Bronchial epithelial cell (primary cell): ENCODE measurements around the gene DDX39B. TPM values are rescaled to one million over a fixed set of nuclear protein-coding genes. Genes with fewer than 3 reads are reported as not detected.
A peak's percentile ranks its signal among the peaks of the same experiment; 100 is the strongest.

ENCODE experiments used
- DNase-seq: peaks from one replicate; pipeline ENCODE4 v3.0.0-alpha.2; 2010; ENCODE audit warnings: low read depth
- FAIRE-seq: peaks from 2 replicates; lab custom pipeline; 2011; peaks lifted over from hg19 to GRCh38; lab: Jason Lieb, UNC
- H3K27me3 ChIP-seq: 2 replicates; pipeline ENCODE4 v1.5.1; 2011; ENCODE audit warnings: low read length; ENCODE audit not compliant: control insufficient read depth, insufficient read depth
- H3K36me3 ChIP-seq: 2 replicates; pipeline ENCODE4 v1.5.1; 2011; ENCODE audit warnings: low read length; ENCODE audit not compliant: control insufficient read depth, insufficient read depth
- H3K4me3 ChIP-seq: 2 replicates; pipeline ENCODE4 v1.5.1; 2011; ENCODE audit warnings: mild to moderate bottlenecking, low read depth, low read length, control low read depth
- total RNA-seq: library from RNA; depleted of rRNA; stranded (reverse); fragments of >200 nt; gene quantifications from 2 replicates; pipeline ENCODE4 v1.2.1, GENCODE V29; 2014
- TF ChIP-seq, protein P1 (sequence below): IDR thresholded peaks from 2 replicates; pipeline ENCODE4 v1.5.1; 2011; ENCODE audit warnings: mild to moderate bottlenecking, moderate library complexity, low read length, control low read depth, inconsistent platforms; ENCODE audit not compliant: insufficient read depth, severe bottlenecking

DDX39B gene
- total RNA-seq, 1 donor from 2014 or later: 385 TPM

DNA sequence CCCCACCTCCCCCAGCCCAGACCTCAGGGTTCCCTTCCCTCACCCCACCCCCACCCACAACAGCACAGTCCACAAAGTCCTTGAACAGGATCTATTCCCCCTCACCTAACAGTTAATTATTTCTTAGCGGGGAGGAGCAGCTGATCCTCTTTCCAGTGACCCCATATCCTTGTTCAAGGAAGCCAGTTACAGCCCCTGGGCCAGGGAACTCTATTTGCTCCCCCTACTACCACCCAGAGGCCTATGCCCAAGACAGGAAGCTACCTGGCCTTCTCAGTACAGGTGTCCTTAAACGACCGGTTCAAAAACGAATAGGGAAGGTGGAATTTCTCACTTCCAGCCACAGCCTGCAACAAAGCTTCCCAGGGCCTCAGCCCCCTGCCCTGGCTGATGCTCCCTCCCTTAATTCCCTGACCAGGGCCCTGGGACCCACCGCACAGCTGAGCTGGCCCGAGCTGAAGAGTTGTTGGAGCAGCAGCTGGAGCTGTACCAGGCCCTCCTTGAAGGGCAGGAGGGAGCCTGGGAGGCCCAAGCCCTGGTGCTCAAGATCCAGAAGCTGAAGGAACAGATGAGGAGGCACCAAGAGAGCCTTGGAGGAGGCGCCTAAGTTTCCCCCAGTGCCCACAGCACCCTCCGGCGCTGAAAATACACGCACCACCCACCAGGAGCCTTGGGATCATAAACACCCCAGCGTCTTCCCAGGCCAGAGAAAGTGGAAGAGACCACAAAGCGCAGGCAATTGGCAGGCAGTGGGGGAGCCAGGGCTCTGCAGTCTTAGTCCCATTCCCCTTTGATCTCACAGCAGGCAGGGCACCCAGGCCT lies 12.3 kb downstream of the DDX39B start:
- TF ChIP-seq, protein P1, sequence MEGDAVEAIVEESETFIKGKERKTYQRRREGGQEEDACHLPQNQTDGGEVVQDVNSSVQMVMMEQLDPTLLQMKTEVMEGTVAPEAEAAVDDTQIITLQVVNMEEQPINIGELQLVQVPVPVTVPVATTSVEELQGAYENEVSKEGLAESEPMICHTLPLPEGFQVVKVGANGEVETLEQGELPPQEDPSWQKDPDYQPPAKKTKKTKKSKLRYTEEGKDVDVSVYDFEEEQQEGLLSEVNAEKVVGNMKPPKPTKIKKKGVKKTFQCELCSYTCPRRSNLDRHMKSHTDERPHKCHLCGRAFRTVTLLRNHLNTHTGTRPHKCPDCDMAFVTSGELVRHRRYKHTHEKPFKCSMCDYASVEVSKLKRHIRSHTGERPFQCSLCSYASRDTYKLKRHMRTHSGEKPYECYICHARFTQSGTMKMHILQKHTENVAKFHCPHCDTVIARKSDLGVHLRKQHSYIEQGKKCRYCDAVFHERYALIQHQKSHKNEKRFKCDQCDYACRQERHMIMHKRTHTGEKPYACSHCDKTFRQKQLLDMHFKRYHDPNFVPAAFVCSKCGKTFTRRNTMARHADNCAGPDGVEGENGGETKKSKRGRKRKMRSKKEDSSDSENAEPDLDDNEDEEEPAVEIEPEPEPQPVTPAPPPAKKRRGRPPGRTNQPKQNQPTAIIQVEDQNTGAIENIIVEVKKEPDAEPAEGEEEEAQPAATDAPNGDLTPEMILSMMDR: no peak
- no peaks in the 10 kb centered on the region for H3K27me3 ChIP-seq
- DNase-seq (no peak), FAIRE-seq (no peak)
- peaks cover 26% of the 10 kb centered on the region for H3K36me3 ChIP-seq
- H3K4me3 ChIP-seq: no peak overlapping the region

DNA sequence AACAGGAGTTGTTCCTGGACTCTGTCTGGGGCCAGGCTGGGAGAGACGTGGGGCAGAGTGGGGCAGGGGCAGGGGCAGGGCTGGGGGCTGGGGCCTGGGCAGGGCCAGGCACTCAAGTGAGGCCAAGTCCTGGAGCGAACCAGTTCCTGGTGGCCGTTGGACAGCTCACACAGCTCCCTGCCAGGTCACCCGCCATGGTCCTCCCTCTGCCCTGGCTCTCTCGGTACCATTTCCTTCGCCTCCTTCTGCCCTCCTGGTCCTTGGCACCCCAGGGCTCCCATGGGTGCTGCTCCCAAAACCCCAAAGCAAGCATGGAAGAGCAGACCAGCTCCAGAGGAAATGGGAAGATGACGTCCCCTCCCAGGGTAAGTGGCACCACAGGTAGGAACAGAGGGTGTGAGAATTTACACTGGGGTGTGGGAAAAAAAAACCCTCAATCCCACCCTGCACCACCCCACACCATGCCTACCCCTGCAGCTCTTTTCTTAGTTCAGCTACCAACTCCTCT lies 12.9 kb downstream of the DDX39B start, which contains the start of gene MCCD1:
Gene MCCD1 (plus strand): TSS at position 142 of the 508 bp plus-strand sequence. CDS start 53 bp downstream, at position 195.
- Histone ChIP-seq H3K27me3 (no peaks in the 10 kb centered on the region), H3K4me3 (no peak within 1 kb of the TSS), H3K36me3 (peaks cover 21% of the 10 kb centered on the region)
- FAIRE-seq (no peak), DNase-seq (no peak)
- TF ChIP-seq, protein P1: no peak

DNA sequence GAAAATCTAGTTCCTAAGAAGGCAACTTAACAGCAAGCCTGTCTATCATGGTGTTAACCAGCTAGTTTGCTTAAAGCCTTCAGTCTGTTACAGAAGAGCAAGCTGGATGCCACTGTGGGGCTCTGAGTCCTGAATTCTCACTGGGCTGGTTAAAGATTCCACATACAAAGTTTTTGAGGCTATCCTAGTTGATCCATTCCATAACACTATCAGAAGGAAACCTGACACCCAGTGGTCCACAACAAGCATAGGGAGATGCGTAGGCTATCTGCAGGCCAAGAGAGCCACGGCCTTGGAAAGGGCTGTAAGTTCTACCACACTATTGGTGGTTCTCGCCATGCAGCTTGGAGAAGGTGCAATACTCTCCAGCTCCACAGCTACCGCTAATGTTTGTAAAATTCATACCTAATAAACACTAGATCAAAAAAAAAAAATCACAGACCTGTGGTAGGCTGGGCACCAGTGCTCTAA lies 13.5 kb downstream of the DDX39B start:
- FAIRE-seq (no peak), DNase-seq (no peak)
- TF ChIP-seq, protein P1: no peak
- Histone ChIP-seq H3K4me3 (no peak overlapping the region), H3K36me3 (peaks cover 18% of the 10 kb centered on the region), H3K27me3 (no peaks in the 10 kb centered on the region)

DNA sequence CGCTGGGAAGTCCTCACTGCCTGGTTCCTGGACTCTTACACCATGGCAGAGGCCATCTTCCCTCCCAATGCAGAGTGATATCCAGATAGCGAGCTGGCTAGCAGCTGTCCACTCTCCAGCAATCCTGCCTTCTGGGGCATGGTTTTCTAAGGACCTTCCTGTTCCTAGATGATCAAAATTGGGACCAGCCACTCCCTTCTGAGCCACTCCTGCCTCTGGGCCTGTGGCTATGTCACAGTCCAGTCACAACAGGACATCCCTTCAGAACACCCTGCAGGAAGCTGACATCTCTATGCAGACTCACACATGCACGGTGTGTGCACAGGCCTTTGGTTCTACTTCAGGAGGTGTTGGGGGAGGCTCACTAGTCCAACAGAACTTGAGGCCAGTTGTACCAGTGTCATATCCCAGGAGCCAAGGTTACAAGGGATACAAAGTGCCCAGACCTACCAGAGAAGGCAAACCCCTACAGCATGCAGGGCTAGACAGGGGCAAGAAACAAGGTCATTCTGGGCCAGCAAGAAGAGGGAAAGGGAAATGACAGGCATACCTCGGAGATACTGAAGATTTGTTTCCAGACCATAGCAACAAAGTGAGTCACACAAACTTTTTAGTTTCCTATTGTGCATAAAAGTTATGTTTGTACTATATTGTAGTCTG lies 15.7 kb downstream of the DDX39B start:
- TF ChIP-seq, protein P1: no peak
- FAIRE-seq: no peak

DNA sequence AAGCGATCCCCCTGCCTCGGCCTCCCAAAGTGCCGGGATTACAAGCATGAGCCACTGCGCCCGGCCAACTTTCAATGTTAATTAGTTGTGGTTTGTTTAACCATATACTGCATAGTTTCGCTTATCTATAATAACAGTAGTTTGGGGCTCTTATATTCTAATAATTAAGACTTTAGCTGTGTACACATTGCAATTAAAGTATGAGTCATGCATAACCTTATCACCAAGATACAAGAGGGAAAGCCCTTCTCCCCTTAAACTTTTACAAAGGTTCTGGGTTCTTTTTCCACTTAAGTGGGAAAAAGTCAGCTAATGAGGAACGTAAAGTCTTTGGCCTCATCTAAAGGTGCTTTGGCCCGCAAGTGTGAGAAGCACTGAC lies 16.3 kb downstream of the DDX39B start:
- H3K4me3 ChIP-seq: no peak overlapping the region
- DNase-seq (peak; percentile 17), FAIRE-seq (no peak)
- peaks cover under 1% of the 10 kb centered on the region for H3K36me3 ChIP-seq
- no peaks in the 10 kb centered on the region for H3K27me3 ChIP-seq
- TF ChIP-seq, protein P1: no peak

More for the DNA sequence above, 15.7 kb downstream of the DDX39B start:
- peak; percentile 43 for DNase-seq
- Histone ChIP-seq H3K4me3 (no peak overlapping the region), H3K36me3 (peaks cover 5% of the 10 kb centered on the region), H3K27me3 (no peaks in the 10 kb centered on the region)
